ENCODE measurements around the gene MRPL44.
"Not testable (repeated sequence)": the region's sequence is repeated elsewhere in the genome, so short reads cannot be mapped to it uniquely, and the experiment has no call there.

Gene MRPL44

DNA sequence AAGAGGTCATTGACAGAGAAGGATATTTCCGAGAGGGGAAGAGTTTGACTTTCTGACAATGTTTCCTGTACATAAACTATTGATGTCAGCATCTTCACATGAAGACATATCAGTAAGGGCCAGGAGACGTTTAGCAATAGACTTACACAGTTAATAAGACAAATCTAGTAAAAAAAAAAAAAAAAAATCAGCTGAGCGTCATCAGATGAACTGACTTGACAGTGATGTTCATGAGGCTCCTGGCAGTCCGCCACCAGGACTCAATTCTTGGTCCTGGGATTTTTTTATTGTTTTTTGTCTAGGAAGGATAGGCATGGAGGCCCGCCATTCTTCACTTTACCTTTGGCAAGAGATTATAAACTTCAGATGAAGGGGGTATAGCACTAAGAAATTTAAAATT, 14.5 kb downstream of the MRPL44 start:
- no peak for DNase-seq (ENCODE audit: low spot score)

DNA sequence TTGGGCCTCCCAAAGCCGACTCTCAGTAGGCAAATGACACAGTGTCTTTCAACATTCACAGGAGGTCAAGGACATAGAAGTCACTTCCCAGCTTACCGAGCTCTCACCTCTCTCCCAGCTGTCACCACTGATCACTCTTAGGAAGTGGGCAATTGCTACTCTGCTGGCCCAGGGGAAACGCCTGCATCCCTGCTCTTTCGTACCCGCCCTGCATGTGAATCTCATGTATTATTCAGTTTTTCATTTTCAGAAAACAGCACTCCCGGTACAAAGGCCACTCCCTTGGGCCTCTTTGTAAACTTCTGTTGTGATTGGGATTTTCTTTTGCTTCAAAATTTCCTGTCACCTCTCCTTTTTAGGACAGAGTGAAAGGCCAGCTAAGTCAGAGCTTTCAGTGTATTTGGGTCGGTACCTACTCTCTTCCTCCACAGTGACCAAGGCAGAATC, 15.4 kb downstream of the MRPL44 start:
- no peak for DNase-seq (ENCODE audit: low spot score)

GRCh38 chr2:223973606-223974005, 16.3 kb downstream of the MRPL44 start:
- no peak for DNase-seq (ENCODE audit: low spot score)

DNA sequence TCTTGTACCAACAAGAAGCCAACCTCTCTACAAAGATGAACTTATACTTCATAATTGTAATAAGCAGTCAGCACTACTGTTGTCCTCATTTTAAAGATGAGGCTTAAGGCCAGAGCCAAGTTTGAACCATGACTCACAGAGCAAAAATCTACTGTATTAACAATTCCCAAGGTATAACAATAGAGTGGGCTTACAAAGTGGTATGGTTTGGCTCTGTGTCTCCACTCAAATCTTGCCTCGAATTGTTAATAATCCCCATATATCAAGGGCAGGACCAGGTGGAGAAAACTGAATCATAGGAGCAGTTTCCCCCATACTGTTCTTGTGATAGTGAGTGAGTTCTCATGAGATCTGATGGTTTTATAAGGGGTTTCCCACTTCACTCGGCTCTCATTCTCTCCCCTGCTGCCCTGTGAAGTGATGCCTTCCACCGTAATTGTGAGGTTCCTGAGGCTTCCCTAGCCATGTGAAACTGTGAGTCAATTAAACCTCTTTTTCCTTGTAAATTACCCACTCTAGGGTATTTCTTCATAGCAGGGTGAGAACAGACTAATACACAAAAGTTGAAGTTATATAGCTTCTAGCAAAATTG, 19.5 kb downstream of the MRPL44 start:
- no peak for DNase-seq (ENCODE audit: low spot score)

- DNase-seq (ENCODE audit: low spot score) = no peak
These were observed 21.2 kb downstream of the MRPL44 start for GRCh38 chr2:223978451-223978850.

DNA sequence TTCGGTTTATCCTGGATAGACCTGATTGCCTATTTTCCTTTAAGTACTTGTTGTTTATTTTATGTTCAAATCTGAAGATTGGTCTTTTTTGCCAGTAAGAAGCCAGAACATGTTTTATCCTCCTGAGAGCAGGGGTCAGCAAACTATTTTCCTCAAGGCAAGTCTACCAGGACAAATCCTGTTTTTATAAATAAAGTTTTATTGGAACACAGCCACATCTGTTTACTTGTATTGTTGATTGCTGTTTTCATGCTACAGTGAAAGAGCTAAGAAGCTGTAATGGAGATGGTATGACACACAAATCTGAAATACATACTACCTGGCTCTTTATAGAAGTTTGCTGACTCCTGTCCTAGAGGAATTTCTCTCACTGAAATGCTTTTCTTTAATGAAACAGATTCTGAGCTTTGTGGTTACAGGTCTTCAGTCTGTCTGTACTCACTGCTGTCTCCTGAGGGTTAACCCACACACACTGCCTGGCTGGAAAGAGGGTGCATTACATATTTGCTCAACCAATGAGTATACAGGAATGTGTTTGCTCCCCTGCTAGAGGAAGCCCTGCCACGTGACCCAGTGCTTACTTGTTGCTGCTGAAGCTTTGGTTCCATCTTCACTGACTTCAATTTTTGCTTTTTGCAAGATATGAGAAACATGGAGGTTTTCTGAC, 22.6 kb downstream of the MRPL44 start:
- no peak for DNase-seq (ENCODE audit: low spot score)

DNA sequence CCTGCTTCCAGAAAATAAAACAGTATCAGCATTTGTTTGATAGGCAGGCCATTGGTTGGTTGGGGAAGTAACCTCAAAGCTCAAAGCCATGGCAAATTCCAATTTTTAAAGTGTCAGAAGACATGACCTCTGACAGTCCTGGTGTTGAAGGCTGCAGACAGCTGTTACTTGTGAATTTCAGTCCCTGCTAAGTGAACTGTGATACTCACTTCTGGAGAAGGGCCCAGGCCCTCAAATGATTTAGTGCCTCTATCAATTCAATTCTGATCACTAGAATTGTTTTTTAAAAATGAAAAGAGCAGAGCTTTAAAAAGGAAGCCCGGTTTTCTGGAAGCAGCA, 23.1 kb downstream of the MRPL44 start:
- DNase-seq (ENCODE audit: low spot score) = no peak

DNA sequence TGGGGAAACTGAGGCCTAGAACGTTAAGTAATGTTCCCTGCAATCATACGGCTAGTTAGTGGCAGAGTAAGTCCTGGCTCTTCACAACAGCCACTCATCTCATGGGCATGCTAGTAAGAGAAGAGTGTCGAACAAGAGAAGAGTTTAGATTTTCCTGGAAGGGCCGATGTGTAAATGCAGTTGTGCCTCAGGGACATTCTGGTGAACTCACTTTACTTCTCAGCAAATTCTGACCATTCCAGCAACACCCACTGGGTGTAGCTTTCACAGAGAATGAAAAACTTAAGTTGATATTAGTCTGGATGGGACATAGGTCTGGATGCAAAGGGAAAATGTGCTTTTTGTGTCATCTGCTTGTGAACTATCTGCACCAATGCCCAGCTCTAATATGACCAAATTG, 23.5 kb downstream of the MRPL44 start:
- no peak for DNase-seq (ENCODE audit: low spot score)

DNA sequence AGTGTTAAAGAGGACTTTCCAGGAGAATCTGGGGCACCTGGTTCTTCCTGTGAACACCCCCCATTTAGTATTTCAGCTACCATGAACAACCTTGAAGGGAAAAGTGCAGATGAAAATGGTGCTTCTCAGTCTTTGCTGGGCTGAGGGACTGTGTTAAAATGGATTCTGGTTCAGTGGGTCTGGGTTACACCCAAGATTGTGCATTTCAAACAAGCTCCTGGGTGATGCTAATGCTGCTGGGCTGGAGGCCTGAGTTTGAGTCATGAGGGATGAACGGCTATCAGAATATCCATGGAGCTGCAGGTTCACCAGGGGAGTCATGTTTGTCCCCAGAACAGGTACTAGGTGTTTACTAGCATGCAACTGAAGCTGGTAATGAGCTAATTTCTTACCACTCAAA, 24.0 kb downstream of the MRPL44 start:
- no peak for DNase-seq (ENCODE audit: low spot score)

DNA sequence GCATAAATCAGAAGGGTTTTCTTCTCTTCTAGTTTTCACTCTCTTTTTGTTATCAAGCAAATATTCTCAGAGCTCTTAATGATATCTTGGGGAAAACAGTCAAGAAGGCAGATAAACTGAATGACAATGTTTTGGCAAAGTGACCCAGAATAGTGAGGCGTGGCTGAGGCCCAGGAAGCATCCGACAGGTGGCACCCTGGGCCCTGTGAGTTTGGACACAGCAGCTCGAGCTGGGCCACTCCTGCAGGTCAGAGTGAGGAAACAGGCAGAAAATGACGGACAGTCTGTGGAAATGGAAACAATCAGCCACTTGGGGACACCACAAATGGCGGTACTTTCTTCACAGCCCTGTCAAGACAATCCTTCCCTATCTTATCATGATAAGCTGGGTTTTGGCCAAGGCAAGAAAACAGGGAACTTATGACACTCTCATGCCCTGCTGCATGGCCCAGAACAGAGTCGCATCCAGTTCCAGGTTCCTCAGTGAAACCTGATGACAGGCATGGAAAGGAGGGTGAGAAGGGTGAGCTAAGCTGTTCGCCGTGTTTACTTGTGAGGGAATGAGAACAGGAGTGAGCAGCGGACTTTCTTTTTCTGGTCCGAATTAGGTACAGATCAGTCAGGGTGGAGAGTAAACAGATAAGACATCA, 32.1 kb downstream of the MRPL44 start:
- DNase-seq (ENCODE audit: low spot score) = no peak

GRCh38 chr2:223989856-223990232, 32.6 kb downstream of the MRPL44 start:
- no peak for DNase-seq (ENCODE audit: low spot score)

DNA sequence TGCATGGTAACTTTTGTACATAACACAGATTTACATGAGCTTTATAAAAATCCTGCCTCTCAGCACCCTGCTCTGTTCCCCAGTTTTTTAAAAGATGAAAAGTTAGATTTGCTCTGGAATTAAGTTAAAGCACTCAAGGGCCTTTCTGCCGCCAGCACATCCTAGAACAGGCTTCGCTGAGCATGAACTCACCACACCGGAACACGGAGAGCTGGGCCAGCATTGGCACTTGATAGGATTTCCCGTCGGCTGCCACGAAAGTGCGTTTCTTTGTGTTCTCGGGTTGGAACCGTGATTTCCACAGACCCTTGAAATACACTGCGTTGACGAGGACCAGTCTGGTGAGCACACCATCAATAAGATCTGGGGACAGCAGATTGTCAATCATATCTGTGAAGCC, 34.3 kb downstream of the MRPL44 start:
- DNase-seq (ENCODE audit: low spot score) = no peak

DNA sequence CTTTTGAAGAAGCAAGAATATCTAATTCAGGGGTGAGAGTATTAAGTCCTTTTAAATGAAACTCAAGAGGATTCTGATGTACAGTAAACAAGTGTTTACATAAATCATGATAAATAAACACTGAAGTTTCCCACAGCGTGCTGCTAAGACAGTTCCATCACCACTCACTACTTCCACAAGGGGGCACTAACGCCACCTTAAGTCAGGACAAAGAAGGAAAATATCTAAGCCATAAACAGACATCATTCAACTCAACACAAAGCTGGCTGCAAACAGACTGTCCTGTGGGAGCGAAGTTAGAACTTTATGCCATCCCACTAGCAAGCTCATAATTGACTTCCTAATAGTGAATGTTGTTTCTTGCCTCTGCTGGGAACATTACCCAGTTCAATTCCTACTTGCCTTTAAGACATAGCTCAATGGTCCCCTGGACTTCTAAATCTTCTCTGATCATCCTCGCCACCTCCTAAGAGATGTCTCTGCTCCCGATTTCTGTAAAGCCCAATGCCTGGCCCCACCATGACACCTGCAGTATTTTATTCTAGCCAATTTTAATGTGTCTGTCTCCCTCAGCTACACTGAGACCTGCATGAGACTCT, 36.5 kb downstream of the MRPL44 start:
- DNase-seq (ENCODE audit: low spot score) = peak; percentile 72

- no peak for DNase-seq (ENCODE audit: low spot score)
These were observed 37.4 kb downstream of the MRPL44 start for GRCh38 chr2:223994562-223995162.

GRCh38 chr2:223995569-223995968, 38.3 kb downstream of the MRPL44 start:
- DNase-seq (ENCODE audit: low spot score) = peak; percentile 22

- DNase-seq (ENCODE audit: low spot score) = no peak
These were observed 39.1 kb downstream of the MRPL44 start for GRCh38 chr2:223996391-223996790.

- no peak for DNase-seq (ENCODE audit: low spot score)
These were observed 40.7 kb downstream of the MRPL44 start for GRCh38 chr2:223997938-223998337.

- DNase-seq (ENCODE audit: low spot score) = no peak
These were observed 41.7 kb downstream of the MRPL44 start for GRCh38 chr2:223998948-223999347.

GRCh38 chr2:223999862-224000261, 42.6 kb downstream of the MRPL44 start:
- DNase-seq (ENCODE audit: low spot score) = no peak

DNA sequence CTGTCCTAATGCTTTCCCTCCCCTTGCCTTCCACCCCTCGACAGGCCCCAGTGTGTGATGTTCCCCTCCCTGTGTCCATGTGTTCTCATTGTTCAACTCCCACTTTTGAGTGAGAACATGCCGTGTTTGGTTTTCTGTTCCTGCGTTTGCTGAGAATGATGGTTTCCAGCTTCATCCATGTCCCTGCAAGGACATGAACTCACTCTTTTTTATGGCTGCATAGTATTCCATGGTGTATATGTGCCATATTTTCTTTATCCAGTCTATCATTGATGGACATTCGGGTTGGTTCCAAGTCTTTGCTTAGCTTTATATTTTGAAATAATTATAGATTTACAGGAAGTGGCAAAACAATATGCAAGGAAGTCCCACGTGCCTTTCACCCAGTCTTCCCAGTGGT, 43.4 kb downstream of the MRPL44 start:
- not testable (repeated sequence) for DNase-seq (ENCODE audit: low spot score)

- DNase-seq (ENCODE audit: low spot score) = no peak
These were observed 46.9 kb downstream of the MRPL44 start for GRCh38 chr2:224004105-224004695.

GRCh38 chr2:224008702-224009261, 51.5 kb downstream of the MRPL44 start:
- DNase-seq (ENCODE audit: low spot score) = peak; percentile 38
